ENCODE results near the gene EPB41L5.
"Not testable (repeated sequence)": the region's sequence is repeated elsewhere in the genome, so short reads cannot be mapped to it uniquely, and the experiment has no call there.

EPB41L5 gene

GRCh38 chr2:120020554-120020953 lies 7.7 kb downstream of the EPB41L5 start:
- Histone ChIP-seq H3K4me3 (no peak overlapping the region), H3K9ac (ENCODE audit: insufficient read length) (no peak overlapping the region), H3K9me3 (ENCODE audit: low read depth, low read length) (no peaks in the 10 kb centered on the region), H3K36me3 (ENCODE audit: insufficient read depth, low read length) (no peaks in the 10 kb centered on the region), H3K27ac (no peak overlapping the region)
- TF ChIP-seq POLR2AphosphoS5 (IDR thresholded peaks at IDR 0.05; ENCODE audit: borderline replicate concordance, low read depth, low read length) (no peak), FOXP2 (optimal IDR thresholded peaks at IDR 0.05; ENCODE audit: control extremely low read depth, extremely low read length, insufficient read depth) (no peak), EZH2 (IDR thresholded peaks at IDR 0.05) (no peak)
- DNase-seq (ENCODE audit: low read depth, low spot score): no peak

- not testable (repeated sequence) for DNase-seq (ENCODE audit: low read depth, low spot score); H3K9me3 ChIP-seq (ENCODE audit: low read depth, low read length); H3K9ac ChIP-seq (ENCODE audit: insufficient read length); H3K27ac ChIP-seq; H3K36me3 ChIP-seq (ENCODE audit: insufficient read depth, low read length); H3K4me3 ChIP-seq
Measured at GRCh38 chr2:120022505-120022904, 9.6 kb downstream of the EPB41L5 start.

GRCh38 chr2:120026890-120027289 lies 14.0 kb downstream of the EPB41L5 start:
- TF ChIP-seq POLR2AphosphoS5 (IDR thresholded peaks at IDR 0.05; ENCODE audit: borderline replicate concordance, low read depth, low read length) (no peak), EZH2 (IDR thresholded peaks at IDR 0.05) (no peak)
- Histone ChIP-seq H3K36me3 (ENCODE audit: insufficient read depth, low read length) (no peaks in the 10 kb centered on the region; the same call in 1 of the 2 replicates), H3K4me3 (no peak overlapping the region), H3K27ac (no peak overlapping the region), H3K9ac (ENCODE audit: insufficient read length) (no peak overlapping the region), H3K9me3 (ENCODE audit: low read depth, low read length) (no peaks in the 10 kb centered on the region)
- no peak for DNase-seq (ENCODE audit: low read depth, low spot score)

- Histone ChIP-seq H3K9me3 (ENCODE audit: low read depth, low read length) (no peaks in the 10 kb centered on the region), H3K4me3 (no peak overlapping the region), H3K36me3 (ENCODE audit: insufficient read depth, low read length) (no peaks in the 10 kb centered on the region; the same call in 1 of the 2 replicates), H3K27ac (no peak overlapping the region), H3K9ac (ENCODE audit: insufficient read length) (no peak overlapping the region)
- TF ChIP-seq EZH2 (IDR thresholded peaks at IDR 0.05) (no peak), FOXP2 (optimal IDR thresholded peaks at IDR 0.05; ENCODE audit: control extremely low read depth, extremely low read length, insufficient read depth) (no peak), POLR2AphosphoS5 (IDR thresholded peaks at IDR 0.05; ENCODE audit: borderline replicate concordance, low read depth, low read length) (no peak)
- no peak for DNase-seq (ENCODE audit: low read depth, low spot score)
Measured at GRCh38 chr2:120028795-120029194, 15.9 kb downstream of the EPB41L5 start.

- Histone ChIP-seq H3K36me3 (ENCODE audit: insufficient read depth, low read length) (no peaks in the 10 kb centered on the region; the same call in 1 of the 2 replicates), H3K27ac (no peak overlapping the region), H3K9me3 (ENCODE audit: low read depth, low read length) (no peaks in the 10 kb centered on the region), H3K4me3 (no peak overlapping the region), H3K9ac (ENCODE audit: insufficient read length) (no peak overlapping the region)
- no peak for TF ChIP-seq POLR2AphosphoS5 (IDR thresholded peaks at IDR 0.05; ENCODE audit: borderline replicate concordance, low read depth, low read length)
- no peak for TF ChIP-seq FOXP2 (optimal IDR thresholded peaks at IDR 0.05; ENCODE audit: control extremely low read depth, extremely low read length, insufficient read depth)
- TF ChIP-seq EZH2 (IDR thresholded peaks at IDR 0.05): no peak
- no peak for DNase-seq (ENCODE audit: low read depth, low spot score)
Measured at GRCh38 chr2:120029672-120030640, 17.1 kb downstream of the EPB41L5 start.

GRCh38 chr2:120032297-120032696 lies 19.4 kb downstream of the EPB41L5 start:
- no peaks in the 10 kb centered on the region for H3K9me3 ChIP-seq (ENCODE audit: low read depth, low read length)
- no peak for TF ChIP-seq EZH2 (IDR thresholded peaks at IDR 0.05)
- no peak for TF ChIP-seq FOXP2 (optimal IDR thresholded peaks at IDR 0.05; ENCODE audit: control extremely low read depth, extremely low read length, insufficient read depth)
- TF ChIP-seq POLR2AphosphoS5 (IDR thresholded peaks at IDR 0.05; ENCODE audit: borderline replicate concordance, low read depth, low read length): no peak
- H3K27ac ChIP-seq: no peak overlapping the region
- no peaks in the 10 kb centered on the region for H3K36me3 ChIP-seq (ENCODE audit: insufficient read depth, low read length)
- H3K4me3 ChIP-seq: no peak overlapping the region
- no peak overlapping the region for H3K9ac ChIP-seq (ENCODE audit: insufficient read length)
- no peak for DNase-seq (ENCODE audit: low read depth, low spot score)

- H3K4me3 ChIP-seq: no peak overlapping the region
- no peaks in the 10 kb centered on the region for H3K36me3 ChIP-seq (ENCODE audit: insufficient read depth, low read length)
- no peak for DNase-seq (ENCODE audit: low read depth, low spot score)
- no peaks in the 10 kb centered on the region for H3K9me3 ChIP-seq (ENCODE audit: low read depth, low read length)
- no peak overlapping the region for H3K27ac ChIP-seq
- no peak for TF ChIP-seq POLR2AphosphoS5 (IDR thresholded peaks at IDR 0.05; ENCODE audit: borderline replicate concordance, low read depth, low read length)
- TF ChIP-seq FOXP2 (optimal IDR thresholded peaks at IDR 0.05; ENCODE audit: control extremely low read depth, extremely low read length, insufficient read depth): no peak
- TF ChIP-seq EZH2 (IDR thresholded peaks at IDR 0.05): no peak
- H3K9ac ChIP-seq (ENCODE audit: insufficient read length): no peak overlapping the region
Measured at GRCh38 chr2:120034027-120034426, 21.1 kb downstream of the EPB41L5 start.

- TF ChIP-seq POLR2AphosphoS5 (IDR thresholded peaks at IDR 0.05; ENCODE audit: borderline replicate concordance, low read depth, low read length) (no peak), EZH2 (IDR thresholded peaks at IDR 0.05) (no peak), FOXP2 (optimal IDR thresholded peaks at IDR 0.05; ENCODE audit: control extremely low read depth, extremely low read length, insufficient read depth) (no peak)
- H3K36me3 ChIP-seq (ENCODE audit: insufficient read depth, low read length): no peaks in the 10 kb centered on the region
- H3K9me3 ChIP-seq (ENCODE audit: low read depth, low read length): no peaks in the 10 kb centered on the region
- H3K9ac ChIP-seq (ENCODE audit: insufficient read length): no peak overlapping the region
- no peak overlapping the region for H3K27ac ChIP-seq
- no peak for DNase-seq (ENCODE audit: low read depth, low spot score)
- no peak overlapping the region for H3K4me3 ChIP-seq
Measured at GRCh38 chr2:120034621-120035020, 21.7 kb downstream of the EPB41L5 start.

- Histone ChIP-seq H3K9ac (ENCODE audit: insufficient read length) (no peak overlapping the region), H3K27ac (no peak overlapping the region), H3K36me3 (ENCODE audit: insufficient read depth, low read length) (no peaks in the 10 kb centered on the region), H3K4me3 (no peak overlapping the region), H3K9me3 (ENCODE audit: low read depth, low read length) (no peaks in the 10 kb centered on the region)
- DNase-seq (ENCODE audit: low read depth, low spot score): no peak
- no peak for TF ChIP-seq POLR2AphosphoS5 (IDR thresholded peaks at IDR 0.05; ENCODE audit: borderline replicate concordance, low read depth, low read length)
- no peak for TF ChIP-seq EZH2 (IDR thresholded peaks at IDR 0.05)
- TF ChIP-seq FOXP2 (optimal IDR thresholded peaks at IDR 0.05; ENCODE audit: control extremely low read depth, extremely low read length, insufficient read depth): no peak
Measured at GRCh38 chr2:120036145-120036544, 23.3 kb downstream of the EPB41L5 start.

All from SK-N-MC (cell line).